ENCODE measurements around the gene SOBP. TPM values are rescaled to one million over a fixed set of nuclear protein-coding genes. Genes with fewer than 3 reads are reported as not detected.

The SOBP gene
- total RNA-seq, 4 donors from 2014 or later = 6.0 to 18.4 (median 6.7) TPM

DNA sequence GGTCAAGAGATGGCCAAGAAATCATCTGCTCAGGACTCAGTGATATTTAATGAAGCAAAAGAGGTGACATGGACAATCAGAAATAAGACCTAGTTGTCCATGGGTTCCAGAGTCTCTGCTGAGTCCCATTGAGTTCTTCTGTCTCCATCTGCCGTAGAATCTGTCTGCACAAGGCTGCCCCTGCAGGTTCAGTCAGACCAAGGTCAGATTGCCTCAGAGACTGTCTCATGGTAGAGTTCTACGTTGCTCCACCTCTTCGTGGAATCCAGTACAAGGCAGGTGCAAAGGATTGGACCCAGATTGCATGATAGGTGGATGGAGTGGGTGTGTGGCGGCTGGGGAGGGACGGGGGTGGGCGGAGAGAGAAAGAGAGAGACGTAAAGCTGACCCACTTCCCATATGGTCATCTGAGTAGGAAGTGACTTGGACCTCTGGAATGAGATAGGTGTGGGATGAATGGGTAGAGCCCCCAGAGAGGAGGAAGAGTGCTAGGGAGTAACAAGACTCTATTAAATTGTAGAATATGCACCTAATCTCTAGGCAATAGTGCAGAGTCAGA is 75.3 kb downstream of the SOBP start:
- no peaks in the 10 kb centered on the region for H3K36me3 ChIP-seq
- 82 to 87% methylated on average over 7 of the region's 7 CpGs for WGBS, 2 donors
- no peak for DNase-seq (ENCODE audit: low spot score in 2 of 2)
- TF ChIP-seq, protein P1, sequence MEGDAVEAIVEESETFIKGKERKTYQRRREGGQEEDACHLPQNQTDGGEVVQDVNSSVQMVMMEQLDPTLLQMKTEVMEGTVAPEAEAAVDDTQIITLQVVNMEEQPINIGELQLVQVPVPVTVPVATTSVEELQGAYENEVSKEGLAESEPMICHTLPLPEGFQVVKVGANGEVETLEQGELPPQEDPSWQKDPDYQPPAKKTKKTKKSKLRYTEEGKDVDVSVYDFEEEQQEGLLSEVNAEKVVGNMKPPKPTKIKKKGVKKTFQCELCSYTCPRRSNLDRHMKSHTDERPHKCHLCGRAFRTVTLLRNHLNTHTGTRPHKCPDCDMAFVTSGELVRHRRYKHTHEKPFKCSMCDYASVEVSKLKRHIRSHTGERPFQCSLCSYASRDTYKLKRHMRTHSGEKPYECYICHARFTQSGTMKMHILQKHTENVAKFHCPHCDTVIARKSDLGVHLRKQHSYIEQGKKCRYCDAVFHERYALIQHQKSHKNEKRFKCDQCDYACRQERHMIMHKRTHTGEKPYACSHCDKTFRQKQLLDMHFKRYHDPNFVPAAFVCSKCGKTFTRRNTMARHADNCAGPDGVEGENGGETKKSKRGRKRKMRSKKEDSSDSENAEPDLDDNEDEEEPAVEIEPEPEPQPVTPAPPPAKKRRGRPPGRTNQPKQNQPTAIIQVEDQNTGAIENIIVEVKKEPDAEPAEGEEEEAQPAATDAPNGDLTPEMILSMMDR (IDR thresholded peaks at IDR 0.05) = no peak
- no peak for TF ChIP-seq POLR2A (IDR thresholded peaks at IDR 0.05)
- no peak for TF ChIP-seq EP300 (IDR thresholded peaks at IDR 0.05)
- no peak overlapping the region for H3K27ac ChIP-seq
- no peaks in the 10 kb centered on the region for H3K9me3 ChIP-seq
- no peak overlapping the region for H3K4me3 ChIP-seq
- no peaks in the 10 kb centered on the region for H3K27me3 ChIP-seq
- peaks cover 0 to 21% (median 0%) of the 10 kb centered on the region in 4 donors for H3K4me1 ChIP-seq

DNA sequence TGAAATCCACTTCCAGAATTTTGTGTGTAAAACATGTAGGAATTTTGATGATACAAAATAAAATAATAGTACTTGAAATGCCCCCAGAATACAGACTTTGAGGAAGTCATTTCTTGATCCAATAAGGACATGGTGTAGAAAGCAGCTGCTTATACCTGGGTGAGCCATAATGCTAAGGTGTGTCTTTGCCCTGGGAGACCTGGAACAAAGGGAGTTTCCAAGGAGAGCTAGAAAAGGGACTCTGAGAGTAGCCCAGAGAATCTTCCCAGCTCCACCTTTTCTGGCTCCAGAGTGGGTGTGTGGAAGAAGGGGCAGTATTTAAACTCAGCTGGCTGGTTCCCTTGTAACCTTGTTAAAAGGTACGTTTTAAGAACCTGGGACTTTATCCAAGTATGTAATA is 77.7 kb downstream of the SOBP start:
- WGBS, 2 donors = 70 to 87% methylated on average over 1 of the region's 1 CpG
- no peak for TF ChIP-seq POLR2A (IDR thresholded peaks at IDR 0.05)
- TF ChIP-seq, protein P1 (IDR thresholded peaks at IDR 0.05) = no peak
- no peak for TF ChIP-seq EP300 (IDR thresholded peaks at IDR 0.05)
- H3K4me1 ChIP-seq = peaks cover 0 to 17% (median 0%) of the 10 kb centered on the region in 4 donors
- no peaks in the 10 kb centered on the region for H3K27me3 ChIP-seq
- no peak overlapping the region for H3K4me3 ChIP-seq
- H3K9me3 ChIP-seq = no peaks in the 10 kb centered on the region
- H3K36me3 ChIP-seq = no peaks in the 10 kb centered on the region
- no peak for DNase-seq (ENCODE audit: low spot score in 2 of 2)
- no peak overlapping the region for H3K27ac ChIP-seq

DNA sequence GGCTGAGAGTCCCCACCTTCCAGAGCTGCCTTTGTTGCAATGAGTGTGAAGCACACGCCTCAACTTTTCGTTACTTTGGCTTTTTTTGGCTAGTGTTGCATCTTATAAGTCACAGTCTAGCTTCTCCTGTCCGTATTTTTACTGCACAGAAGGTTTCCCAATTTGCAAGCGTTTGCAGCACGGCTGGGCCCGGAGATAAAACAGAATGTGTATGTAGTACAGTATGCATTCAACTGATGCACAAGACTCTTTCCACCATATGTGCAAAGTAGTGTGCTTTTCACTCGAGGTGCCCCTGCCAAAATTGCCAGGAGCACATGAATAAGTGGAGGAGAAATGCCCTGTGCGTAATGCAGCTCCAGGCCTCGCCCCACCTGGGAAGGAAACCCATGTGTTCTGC is 79.6 kb downstream of the SOBP start:
- peaks cover 0 to 1% (median 0%) of the 10 kb centered on the region in 3 donors for H3K36me3 ChIP-seq
- peaks cover 0 to 10% (median 0%) of the 10 kb centered on the region in 4 donors for H3K4me1 ChIP-seq
- no peaks in the 10 kb centered on the region for H3K27me3 ChIP-seq
- no peaks in the 10 kb centered on the region for H3K9me3 ChIP-seq
- no peak overlapping the region for H3K4me3 ChIP-seq
- DNase-seq (ENCODE audit: low spot score in 2 of 2) = no peak
- TF ChIP-seq, protein P1 (IDR thresholded peaks at IDR 0.05) = no peak
- TF ChIP-seq POLR2A (IDR thresholded peaks at IDR 0.05) (no peak), EP300 (IDR thresholded peaks at IDR 0.05) (no peak)
- no peak overlapping the region for H3K27ac ChIP-seq
- 91 to 95% methylated on average over 9 of the region's 9 CpGs for WGBS, 2 donors

DNA sequence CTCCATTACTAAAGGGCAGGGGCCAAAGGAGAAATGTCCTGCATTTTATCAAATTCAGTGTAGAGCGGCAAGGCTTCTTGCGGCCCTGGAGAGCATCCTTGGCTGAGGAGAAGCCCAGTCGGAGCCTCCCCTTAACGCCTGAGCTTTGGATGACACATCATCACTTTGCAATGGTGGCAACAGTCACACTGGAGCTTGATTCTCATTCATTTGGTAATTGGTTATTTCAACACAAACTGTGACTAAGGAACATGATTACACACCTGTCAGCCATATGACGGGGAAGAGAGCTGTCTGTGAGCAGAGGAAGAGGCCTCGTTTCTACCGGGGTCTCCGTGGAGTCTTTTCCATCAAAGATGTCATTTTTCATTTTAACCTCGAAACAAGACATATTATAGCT is 81.4 kb downstream of the SOBP start:
- Histone ChIP-seq H3K4me3 (no peak overlapping the region), H3K27ac (no peak overlapping the region), H3K4me1 (no peaks in the 10 kb centered on the region), H3K9me3 (no peaks in the 10 kb centered on the region), H3K36me3 (peaks cover 0 to 6% (median 0%) of the 10 kb centered on the region in 3 donors), H3K27me3 (no peaks in the 10 kb centered on the region)
- 93 to 94% methylated on average over 9 of the region's 9 CpGs for WGBS, 2 donors
- no peak for DNase-seq (ENCODE audit: low spot score in 2 of 2)
- TF ChIP-seq, protein P1 (IDR thresholded peaks at IDR 0.05) = no peak
- no peak for TF ChIP-seq POLR2A (IDR thresholded peaks at IDR 0.05)
- TF ChIP-seq EP300 (IDR thresholded peaks at IDR 0.05) = no peak

DNA sequence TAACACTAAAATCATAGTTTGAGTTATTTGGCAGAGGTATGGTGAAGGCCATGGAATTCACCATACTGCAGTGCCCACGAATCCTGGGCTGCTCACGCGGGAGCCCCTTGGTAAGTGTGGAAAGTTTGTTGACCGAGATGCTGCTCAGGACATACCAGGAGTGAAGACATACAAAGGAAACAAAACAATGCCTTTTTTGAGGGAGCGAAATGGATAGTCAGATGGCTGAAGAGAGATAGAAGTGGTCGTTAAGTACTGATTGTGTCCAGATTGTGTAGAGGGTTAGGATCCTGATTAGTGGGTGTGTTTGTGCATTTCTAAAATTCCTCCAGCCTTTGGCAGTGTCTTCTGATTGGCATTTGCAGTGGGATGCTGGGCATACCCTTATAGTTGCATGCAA is 83.0 kb downstream of the SOBP start:
- TF ChIP-seq POLR2A (IDR thresholded peaks at IDR 0.05) = no peak
- TF ChIP-seq, protein P1 (IDR thresholded peaks at IDR 0.05) = no peak
- no peak for TF ChIP-seq EP300 (IDR thresholded peaks at IDR 0.05)
- Histone ChIP-seq H3K4me1 (no peaks in the 10 kb centered on the region), H3K9me3 (no peaks in the 10 kb centered on the region), H3K27me3 (no peaks in the 10 kb centered on the region), H3K36me3 (peaks cover 0 to 6% (median 0%) of the 10 kb centered on the region in 3 donors), H3K4me3 (no peak overlapping the region), H3K27ac (no peak overlapping the region)
- WGBS, 2 donors = 62 to 65% methylated on average over 6 of the region's 6 CpGs
- no peak for DNase-seq (ENCODE audit: low spot score in 2 of 2)

Data from tibial nerve (tissue), 4 donors.